Smooth muscle cell (in vitro differentiated cells): ENCODE results near the gene KANTR. TPM values are rescaled to one million over a fixed set of nuclear protein-coding genes. Genes with fewer than 3 reads are reported as not detected.

Experiments
- DNase-seq: peaks from one replicate; lab custom pipeline; 2025; ENCODE audit not compliant: unreplicated experiment; lab: John Stamatoyannopoulos, UW
- H2AFZ ChIP-seq: fragments of 200-600 bp; sonication (generic); 2 replicates; pipeline ENCODE4 v1.6.0; 2016; ENCODE audit warnings: antibody characterized with exemption, low read depth, mild to moderate bottlenecking
- H3F3A ChIP-seq: fragments of 200-600 bp; sonication (generic); 2 replicates; pipeline ENCODE4 v1.6.0; 2017; ENCODE audit warnings: antibody characterized with exemption, low read depth
- H3K27ac ChIP-seq: fragments of 200-600 bp; sonication (generic); 2 replicates; pipeline ENCODE4 v1.5.1; 2016; ENCODE audit warnings: low read depth, mild to moderate bottlenecking
- H3K27me3 ChIP-seq: fragments of 200-600 bp; sonication (generic); 2 replicates; pipeline ENCODE4 v1.6.1; 2016; ENCODE audit warnings: low read depth, mild to moderate bottlenecking
- H3K36me3 ChIP-seq: fragments of 200-600 bp; sonication (generic); 2 replicates; pipeline ENCODE4 v1.5.1; 2016; ENCODE audit warnings: low read depth
- H3K4me1 ChIP-seq: fragments of 200-600 bp; sonication (generic); 2 replicates; pipeline ENCODE4 v1.5.1; 2016; ENCODE audit warnings: low read depth
- H3K4me2 ChIP-seq: fragments of 200-600 bp; sonication (generic); 2 replicates; pipeline ENCODE4 v1.6.0; 2016; ENCODE audit warnings: mild to moderate bottlenecking
- H3K4me3 ChIP-seq: fragments of 200-600 bp; sonication (generic); 2 replicates; pipeline ENCODE4 v1.5.1; 2016; ENCODE audit warnings: mild to moderate bottlenecking
- H3K79me2 ChIP-seq: fragments of 200-600 bp; sonication (generic); 2 replicates; pipeline ENCODE4 v1.6.0; 2016; ENCODE audit warnings: low read depth, mild to moderate bottlenecking
- H3K9ac ChIP-seq: fragments of 200-600 bp; sonication (generic); 2 replicates; pipeline ENCODE4 v1.6.0; 2016; ENCODE audit warnings: low read depth
- H3K9me3 ChIP-seq: fragments of 200-600 bp; sonication (generic); replicated peaks from 2 replicates; pipeline ENCODE4 v1.5.1; 2016; ENCODE audit warnings: low read depth
- H4K20me1 ChIP-seq: fragments of 200-600 bp; sonication (generic); 2 replicates; pipeline ENCODE4 v1.6.0; 2016; ENCODE audit warnings: low read depth
- WGBS: methylation state at CpG from one replicate; pipeline ENCODE4 v1.1.7; 2016; ENCODE audit warnings: low lambda C conversion rate; 5-methylcytosine and 5-hydroxymethylcytosine counted together
- polyA plus RNA-seq: library from polyadenylated mRNA; unstranded; fragments of >200 nt; fragmentation: Nextera tagmentation; extraction: Ambion mirVana; gene quantifications from 2 replicates; pipeline ENCODE4 v1.2.1, GENCODE V29; 2016
- total RNA-seq: library from RNA; depleted of rRNA; stranded (reverse); fragments of >200 nt; gene quantifications from 2 replicates; pipeline ENCODE4 v1.2.3, GENCODE V29; 2014
- TF ChIP-seq, protein P1 (sequence below): fragments of 200-600 bp; sonication (generic); IDR thresholded peaks from 2 replicates; pipeline ENCODE4 v1.5.1; 2017; ENCODE audit warnings: borderline replicate concordance, mild to moderate bottlenecking, antibody characterized with exemption; ENCODE audit not compliant: insufficient read depth, poor library complexity, severe bottlenecking

KANTR gene
- total and polyA plus RNA-seq, 2 experiments from 2014 or later: 2.6 to 7.9 TPM

DNA sequence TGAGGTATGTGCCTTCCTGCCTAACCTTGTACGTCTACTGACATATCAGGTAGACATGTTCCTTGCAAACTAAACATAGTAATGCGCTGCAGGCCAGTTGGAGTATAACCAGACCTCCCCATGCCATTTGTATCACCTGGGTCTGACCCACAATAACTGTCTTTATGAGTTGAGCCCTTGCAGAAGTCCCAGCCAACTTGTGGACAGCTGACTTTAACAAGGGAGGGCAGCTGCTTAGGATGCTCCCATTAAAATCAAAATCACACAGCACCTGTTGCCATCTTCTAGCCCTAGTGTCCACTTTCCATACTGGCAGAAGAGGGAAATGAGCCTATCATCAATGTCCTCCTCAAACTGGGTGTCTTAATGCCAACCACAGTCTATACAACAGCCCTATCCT, 41.6 kb downstream of the KANTR start:
- H3K79me2 ChIP-seq: no peaks in the 10 kb centered on the region
- no peak for DNase-seq
- H3K4me2 ChIP-seq: no peak overlapping the region
- H3K9me3 ChIP-seq: no peaks in the 10 kb centered on the region
- no peaks in the 10 kb centered on the region for H3K4me1 ChIP-seq
- no peaks in the 10 kb centered on the region for H3K36me3 ChIP-seq
- H4K20me1 ChIP-seq: no peaks in the 10 kb centered on the region
- H3K9ac ChIP-seq: no peak overlapping the region
- no peak overlapping the region for H3K27ac ChIP-seq
- TF ChIP-seq, protein P1, sequence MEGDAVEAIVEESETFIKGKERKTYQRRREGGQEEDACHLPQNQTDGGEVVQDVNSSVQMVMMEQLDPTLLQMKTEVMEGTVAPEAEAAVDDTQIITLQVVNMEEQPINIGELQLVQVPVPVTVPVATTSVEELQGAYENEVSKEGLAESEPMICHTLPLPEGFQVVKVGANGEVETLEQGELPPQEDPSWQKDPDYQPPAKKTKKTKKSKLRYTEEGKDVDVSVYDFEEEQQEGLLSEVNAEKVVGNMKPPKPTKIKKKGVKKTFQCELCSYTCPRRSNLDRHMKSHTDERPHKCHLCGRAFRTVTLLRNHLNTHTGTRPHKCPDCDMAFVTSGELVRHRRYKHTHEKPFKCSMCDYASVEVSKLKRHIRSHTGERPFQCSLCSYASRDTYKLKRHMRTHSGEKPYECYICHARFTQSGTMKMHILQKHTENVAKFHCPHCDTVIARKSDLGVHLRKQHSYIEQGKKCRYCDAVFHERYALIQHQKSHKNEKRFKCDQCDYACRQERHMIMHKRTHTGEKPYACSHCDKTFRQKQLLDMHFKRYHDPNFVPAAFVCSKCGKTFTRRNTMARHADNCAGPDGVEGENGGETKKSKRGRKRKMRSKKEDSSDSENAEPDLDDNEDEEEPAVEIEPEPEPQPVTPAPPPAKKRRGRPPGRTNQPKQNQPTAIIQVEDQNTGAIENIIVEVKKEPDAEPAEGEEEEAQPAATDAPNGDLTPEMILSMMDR: no peak
- WGBS: 71% methylated on average over 2 of the region's 2 CpGs
- no peaks in the 10 kb centered on the region for H3K27me3 ChIP-seq
- no peak overlapping the region for H2AFZ ChIP-seq
- H3F3A ChIP-seq: no peaks in the 10 kb centered on the region
- H3K4me3 ChIP-seq: no peak overlapping the region

DNA sequence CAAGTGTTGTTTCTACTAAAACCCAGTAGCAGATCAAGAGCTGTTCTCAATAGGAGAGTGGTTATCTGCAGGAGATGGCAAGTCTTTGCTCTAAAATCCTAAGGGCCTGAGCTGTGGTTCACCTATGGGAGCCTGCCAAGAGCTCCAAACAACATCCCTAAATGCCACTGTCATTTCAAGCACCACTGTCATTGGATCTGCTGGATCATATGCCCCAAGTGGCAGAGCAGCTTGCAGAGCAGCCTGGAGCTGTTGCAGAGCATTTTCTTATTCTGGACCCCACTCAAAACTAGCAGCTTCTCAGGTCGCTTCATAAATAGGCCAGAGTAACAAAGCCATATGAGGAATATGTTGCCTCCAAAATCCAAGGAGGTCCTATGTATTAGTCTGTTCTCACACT, 59.6 kb downstream of the KANTR start:
- no peaks in the 10 kb centered on the region for H3K27me3 ChIP-seq
- H3K9ac ChIP-seq: no peak overlapping the region
- H3K4me1 ChIP-seq: no peaks in the 10 kb centered on the region
- H2AFZ ChIP-seq: no peak overlapping the region
- no peaks in the 10 kb centered on the region for H3K9me3 ChIP-seq
- no peaks in the 10 kb centered on the region for H3K36me3 ChIP-seq
- H3K79me2 ChIP-seq: no peaks in the 10 kb centered on the region
- TF ChIP-seq, protein P1: no peak
- no peaks in the 10 kb centered on the region for H3F3A ChIP-seq
- no peak for DNase-seq
- H4K20me1 ChIP-seq: no peaks in the 10 kb centered on the region
- no peak overlapping the region for H3K27ac ChIP-seq
- WGBS: 64% methylated on average over 1 of the region's 1 CpG
- H3K4me2 ChIP-seq: no peak overlapping the region
- H3K4me3 ChIP-seq: no peak overlapping the region

- Histone ChIP-seq H3K36me3 (no peaks in the 10 kb centered on the region), H3K9ac (no peak overlapping the region), H3K4me3 (no peak overlapping the region), H3K79me2 (no peaks in the 10 kb centered on the region), H2AFZ (no peak overlapping the region), H3K4me1 (no peaks in the 10 kb centered on the region), H3K9me3 (no peaks in the 10 kb centered on the region), H3K27ac (no peak overlapping the region), H3K27me3 (no peaks in the 10 kb centered on the region), H3F3A (no peaks in the 10 kb centered on the region), H3K4me2 (no peak overlapping the region), H4K20me1 (no peaks in the 10 kb centered on the region)
- TF ChIP-seq, protein P1: no peak
- no peak for DNase-seq
- 72% methylated on average over 8 of the region's 8 CpGs for WGBS
Measured at GRCh38 chrX:53155512-53156206, 61.7 kb downstream of the KANTR start.

DNA sequence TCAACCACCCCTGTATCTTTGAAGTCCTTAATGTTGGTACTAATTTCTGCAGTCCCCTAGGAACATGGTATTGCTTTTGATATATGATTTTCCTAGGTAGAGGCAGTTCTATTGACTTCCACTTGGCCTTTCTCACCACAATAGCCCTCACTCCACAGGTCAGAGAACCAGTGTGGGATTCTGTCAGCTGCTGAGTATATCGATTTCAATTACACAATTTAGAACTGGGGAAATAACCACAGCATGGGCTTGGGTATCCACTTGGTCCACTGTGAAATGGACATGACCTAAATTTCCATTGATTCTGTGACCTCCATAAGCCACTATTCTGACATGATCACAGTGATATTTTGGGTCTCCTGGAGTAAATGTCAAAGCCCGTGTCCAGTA, 62.3 kb downstream of the KANTR start:
- no peak for DNase-seq
- Histone ChIP-seq H3F3A (no peaks in the 10 kb centered on the region), H3K4me2 (no peak overlapping the region), H3K27ac (no peak overlapping the region), H3K79me2 (no peaks in the 10 kb centered on the region), H4K20me1 (no peaks in the 10 kb centered on the region), H3K4me3 (no peak overlapping the region), H3K4me1 (no peaks in the 10 kb centered on the region), H2AFZ (no peak overlapping the region), H3K9ac (no peak overlapping the region), H3K9me3 (no peaks in the 10 kb centered on the region), H3K27me3 (no peaks in the 10 kb centered on the region), H3K36me3 (no peaks in the 10 kb centered on the region)
- TF ChIP-seq, protein P1: no peak
- 84% methylated on average over 2 of the region's 2 CpGs for WGBS
